Measurements from ENCODE around the gene DDA1.

Gene DDA1

GRCh38 chr19:17330262-17331044, 21.1 kb downstream of the DDA1 start:
- DNase-seq = no peak

- DNase-seq = no peak
Measured at GRCh38 chr19:17331045-17331558, 21.7 kb downstream of the DDA1 start.

GRCh38 chr19:17332360-17332676, 23.0 kb downstream of the DDA1 start:
- no peak for DNase-seq

GRCh38 chr19:17332677-17333581, 23.6 kb downstream of the DDA1 start:
- DNase-seq = peak; percentile 78

GRCh38 chr19:17333611-17334413, 24.4 kb downstream of the DDA1 start:
- peak; percentile 84 for DNase-seq

- peak; percentile 96 for DNase-seq
Measured at GRCh38 chr19:17334414-17335409, 25.3 kb downstream of the DDA1 start, which contains the start of gene ANO8. Gene ANO8, minus strand, starts transcription at chr19:17334855. Its CDS starts 185 bp downstream, at chr19:17334670.

GRCh38 chr19:17335575-17335974, 26.2 kb downstream of the DDA1 start:
- no peak for DNase-seq

- DNase-seq = peak; percentile 98
Measured at GRCh38 chr19:17336872-17337674, 27.7 kb downstream of the DDA1 start, which contains the start of gene GTPBP3. Gene GTPBP3, plus strand, starts transcription at chr19:17337553. Its CDS starts 59 bp downstream, at chr19:17337612.

- DNase-seq = peak; percentile 44
Measured at GRCh38 chr19:17337675-17338432, 28.5 kb downstream of the DDA1 start.

- DNase-seq = no peak
Measured at GRCh38 chr19:17338433-17339078, 29.2 kb downstream of the DDA1 start.

- DNase-seq = peak; percentile 57
Measured at GRCh38 chr19:17339088-17339741, 29.9 kb downstream of the DDA1 start.

- DNase-seq = no peak
Measured at GRCh38 chr19:17340302-17340870, 31.0 kb downstream of the DDA1 start.

- DNase-seq = no peak
Measured at GRCh38 chr19:17340871-17341357, 31.6 kb downstream of the DDA1 start.

- no peak for DNase-seq
Measured at GRCh38 chr19:17341386-17341785, 32.0 kb downstream of the DDA1 start.

- no peak for DNase-seq
Measured at GRCh38 chr19:17341845-17342244, 32.5 kb downstream of the DDA1 start.

GRCh38 chr19:17346109-17346671, 36.8 kb downstream of the DDA1 start:
- DNase-seq = peak; percentile 78

- no peak for DNase-seq
Measured at GRCh38 chr19:17347361-17347760, 38.0 kb downstream of the DDA1 start.

GRCh38 chr19:17347877-17348276, 38.5 kb downstream of the DDA1 start:
- no peak for DNase-seq
